AG10803 (cell line): Measurements from ENCODE around the gene PRDM16.

ENCODE experiments used
- DNase-seq: peaks from one replicate; pipeline ENCODE4 v3.0.0; 2010; ENCODE audit warnings: low read depth
- H3K4me3 ChIP-seq: 2 replicates; pipeline ENCODE4 v1.5.1; 2011; ENCODE audit warnings: mild to moderate bottlenecking, low read length, control low read depth
- TF ChIP-seq, protein P1 (sequence below): conservative IDR thresholded peaks from 2 replicates; pipeline ENCODE4 v1.5.1; 2011; ENCODE audit warnings: mild to moderate bottlenecking, low read length, control low read depth, inconsistent platforms

The PRDM16 gene

DNA sequence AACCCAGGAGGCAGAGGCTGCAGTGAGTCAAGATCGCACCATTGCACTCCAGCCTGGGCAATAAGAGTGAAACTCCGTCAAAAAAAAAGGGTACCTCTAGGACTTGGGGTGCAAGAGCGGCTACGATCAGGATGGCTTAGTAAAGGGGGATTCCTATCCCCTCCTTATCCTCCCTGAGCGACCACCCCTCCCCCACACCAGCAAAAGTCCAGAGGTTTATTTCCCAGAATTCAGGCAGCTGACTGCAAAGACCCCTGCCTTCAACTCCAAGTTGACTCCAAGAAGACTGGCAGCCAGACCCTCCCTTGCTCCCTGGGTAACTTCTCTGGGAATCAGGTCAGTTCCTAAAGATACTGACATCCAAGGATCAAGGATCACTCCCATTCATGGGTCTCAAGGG is 12.4 kb upstream of the PRDM16 start:
- TF ChIP-seq, protein P1, sequence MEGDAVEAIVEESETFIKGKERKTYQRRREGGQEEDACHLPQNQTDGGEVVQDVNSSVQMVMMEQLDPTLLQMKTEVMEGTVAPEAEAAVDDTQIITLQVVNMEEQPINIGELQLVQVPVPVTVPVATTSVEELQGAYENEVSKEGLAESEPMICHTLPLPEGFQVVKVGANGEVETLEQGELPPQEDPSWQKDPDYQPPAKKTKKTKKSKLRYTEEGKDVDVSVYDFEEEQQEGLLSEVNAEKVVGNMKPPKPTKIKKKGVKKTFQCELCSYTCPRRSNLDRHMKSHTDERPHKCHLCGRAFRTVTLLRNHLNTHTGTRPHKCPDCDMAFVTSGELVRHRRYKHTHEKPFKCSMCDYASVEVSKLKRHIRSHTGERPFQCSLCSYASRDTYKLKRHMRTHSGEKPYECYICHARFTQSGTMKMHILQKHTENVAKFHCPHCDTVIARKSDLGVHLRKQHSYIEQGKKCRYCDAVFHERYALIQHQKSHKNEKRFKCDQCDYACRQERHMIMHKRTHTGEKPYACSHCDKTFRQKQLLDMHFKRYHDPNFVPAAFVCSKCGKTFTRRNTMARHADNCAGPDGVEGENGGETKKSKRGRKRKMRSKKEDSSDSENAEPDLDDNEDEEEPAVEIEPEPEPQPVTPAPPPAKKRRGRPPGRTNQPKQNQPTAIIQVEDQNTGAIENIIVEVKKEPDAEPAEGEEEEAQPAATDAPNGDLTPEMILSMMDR, result no peak
- no peak overlapping the region for H3K4me3 ChIP-seq
- DNase-seq, result no peak

DNA sequence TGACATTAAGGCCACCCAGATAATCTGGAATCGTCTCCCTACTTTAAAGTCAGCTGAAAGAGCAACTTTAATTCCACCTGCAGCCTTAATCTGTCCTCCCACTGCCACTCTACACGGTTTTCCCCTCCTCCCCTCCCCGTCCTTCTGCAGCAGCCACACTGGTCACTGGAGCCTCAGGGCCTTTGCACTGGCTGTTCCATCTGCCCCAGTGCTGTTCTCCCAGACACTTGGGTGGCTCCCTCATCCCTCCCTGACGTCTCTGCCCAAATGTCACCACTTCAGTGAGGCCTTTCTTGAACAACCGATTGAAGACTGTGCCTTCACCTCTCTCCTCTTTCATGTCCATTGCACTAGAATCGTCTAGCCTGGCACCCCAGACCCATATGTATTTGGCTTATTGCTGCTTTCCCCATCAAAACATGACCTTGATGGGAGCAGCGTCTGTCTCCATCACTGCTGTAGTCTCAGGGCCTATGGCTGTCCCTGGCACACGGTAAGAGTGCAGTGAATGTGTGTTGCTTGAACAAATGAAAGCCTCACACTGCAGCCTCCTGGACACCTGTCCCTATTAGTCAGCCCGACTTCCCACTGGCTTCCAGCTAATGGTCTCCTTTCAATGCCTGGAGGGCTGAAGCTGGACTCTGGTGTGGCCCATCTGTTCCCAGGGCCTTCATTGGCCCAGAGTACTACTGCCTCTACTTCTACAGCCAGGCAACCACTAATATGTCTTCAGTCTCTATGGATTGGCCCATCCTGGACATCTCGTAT is 10.6 kb upstream of the PRDM16 start:
- H3K4me3 ChIP-seq, result no peak overlapping the region
- TF ChIP-seq, protein P1, result no peak
- DNase-seq, result no peak

GRCh38 chr1:3060127-3060526 is 8.9 kb upstream of the PRDM16 start:
- no peak for DNase-seq
- TF ChIP-seq, protein P1, result no peak
- no peak overlapping the region for H3K4me3 ChIP-seq

DNA sequence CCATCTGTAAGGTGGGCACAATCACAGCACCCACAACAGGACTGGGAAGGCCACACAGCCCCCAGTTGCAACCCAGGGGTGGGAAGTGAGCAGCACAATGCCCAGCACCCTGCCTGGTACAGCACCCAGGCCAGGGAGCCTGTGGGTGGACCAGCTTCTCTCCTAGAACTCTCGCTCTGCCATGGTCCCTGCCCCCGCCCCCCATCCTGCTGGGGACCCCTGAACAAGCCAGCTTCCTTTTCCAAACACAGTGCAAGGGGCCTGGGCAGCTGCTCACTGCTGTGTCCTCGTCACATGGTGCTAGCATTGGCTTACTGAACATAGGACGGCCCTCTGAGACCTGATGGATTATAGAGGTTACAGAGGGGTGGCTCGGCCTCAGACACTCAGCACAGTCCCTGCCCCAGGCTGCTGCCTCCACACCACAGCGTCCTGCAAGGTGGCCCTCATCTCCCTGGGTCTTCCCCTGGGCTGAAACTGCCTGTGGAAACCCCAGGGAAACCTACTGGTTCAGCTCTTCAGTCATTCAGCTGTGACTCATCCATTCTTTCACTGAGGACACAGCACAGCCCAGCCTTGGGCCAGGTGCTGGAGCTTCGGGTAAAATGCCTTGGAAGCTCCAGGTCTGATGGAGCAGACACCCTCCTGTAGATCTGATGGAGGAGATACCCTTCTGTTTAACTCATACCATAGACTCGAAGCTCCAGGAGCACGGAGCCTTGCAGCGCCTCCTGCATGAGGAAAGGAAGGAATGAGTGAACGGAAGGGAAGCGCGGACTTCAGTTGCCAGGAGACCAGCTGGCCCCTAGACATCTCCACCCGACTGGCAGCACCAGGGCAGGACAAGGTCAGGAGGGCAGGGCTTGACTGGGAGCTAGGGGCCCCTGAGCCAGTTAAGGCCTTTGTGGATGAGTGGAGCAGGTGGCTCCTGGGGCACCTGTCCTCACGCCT is 8.1 kb upstream of the PRDM16 start:
- no peak overlapping the region for H3K4me3 ChIP-seq
- no peak for DNase-seq
- TF ChIP-seq, protein P1, result no peak

DNA sequence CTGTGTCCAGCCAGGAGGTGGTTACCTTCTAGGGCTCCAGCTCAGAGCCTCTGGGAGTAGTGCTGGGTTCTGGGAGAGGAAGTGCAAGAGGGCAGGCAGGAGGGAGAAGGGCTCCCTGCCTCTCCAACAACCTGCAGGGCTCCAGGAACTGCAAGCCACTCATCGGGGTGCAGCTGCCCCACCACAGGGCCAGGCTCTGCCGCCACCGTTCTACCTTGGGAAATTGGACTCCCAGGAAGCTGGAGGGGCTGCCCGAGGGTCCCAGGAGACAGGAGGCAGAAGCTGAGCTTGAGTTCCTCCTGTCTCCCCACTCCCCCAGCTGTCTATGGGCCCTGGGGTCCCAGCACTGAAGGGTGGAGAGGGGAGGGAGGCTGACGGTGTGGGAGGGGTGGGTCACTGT is 7.4 kb upstream of the PRDM16 start:
- TF ChIP-seq, protein P1, result no peak
- DNase-seq, result no peak
- no peak overlapping the region for H3K4me3 ChIP-seq

DNA sequence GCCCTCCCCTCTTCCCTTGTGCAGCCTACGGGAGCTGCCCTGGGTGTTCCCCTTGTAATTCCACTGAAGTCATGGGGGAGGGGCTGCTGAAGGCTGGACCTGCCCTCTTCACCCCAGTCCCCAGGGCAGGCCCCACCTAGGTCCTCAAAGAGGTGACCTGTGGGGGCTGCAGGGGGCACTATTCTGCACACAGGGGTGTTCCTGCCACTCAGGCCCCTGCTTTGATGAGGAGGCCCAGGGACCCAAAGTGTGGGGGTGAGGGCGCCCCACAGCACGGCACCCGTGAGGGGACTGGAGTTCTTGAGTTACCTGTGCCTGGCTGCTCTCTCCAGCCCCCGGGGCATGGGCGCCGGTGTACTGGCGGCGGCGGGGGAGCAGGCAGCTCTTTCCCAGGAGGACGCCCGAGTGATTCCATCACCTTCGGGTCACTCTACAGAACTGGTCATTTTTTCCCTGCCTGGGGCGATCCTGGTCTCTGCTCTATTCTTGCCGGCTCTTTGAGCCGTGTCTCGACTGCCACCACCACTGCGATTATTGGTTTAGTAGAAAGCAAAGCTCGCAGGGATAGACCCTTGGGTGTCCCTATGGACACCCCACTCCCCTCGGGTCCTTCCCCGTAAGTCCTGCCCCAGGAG is 6.9 kb upstream of the PRDM16 start:
- TF ChIP-seq, protein P1, result no peak
- DNase-seq, result no peak
- H3K4me3 ChIP-seq, result no peak overlapping the region
